HCT116 (cell line): ENCODE results near the gene COX6B2.

Experiments
- ATF3 ChIP-seq: IDR thresholded peaks from 2 replicates; pipeline ENCODE4 v1.6.1; 2012
- CBX3 ChIP-seq: IDR thresholded peaks from 2 replicates; pipeline ENCODE4 v1.6.1; 2012; ENCODE audit warnings: low read depth
- CTCF ChIP-seq, 3 experiments: fragments of 200-600 bp in 1 of 3; sonication (generic) in 1 of 3; IDR thresholded peaks in 2 of 3; conservative IDR thresholded peaks in 1 of 3; 2 replicates each; pipeline ENCODE4 v1.5.1; 2012 to 2017; ENCODE audit warnings: low read depth in 2 of 3, low read length in 2 of 3, antibody characterized with exemption in 1 of 3, borderline replicate concordance in 1 of 3, control low read depth in 1 of 3, mild to moderate bottlenecking in 1 of 3, mixed read lengths in 1 of 3, mixed run types in 1 of 3, moderate library complexity in 1 of 3; ENCODE audit not compliant: insufficient read depth in 1 of 3
- EZH2 ChIP-seq: fragments of 200-600 bp; sonication (generic); IDR thresholded peaks from 2 replicates; pipeline ENCODE4 v1.6.1; 2017; ENCODE audit warnings: antibody characterized with exemption, mixed run types
- EZH2phosphoT487 ChIP-seq: fragments of 200-600 bp; IDR thresholded peaks from 2 replicates; pipeline ENCODE4 v1.6.1; 2018; ENCODE audit warnings: antibody characterized with exemption, borderline replicate concordance
- JUND ChIP-seq: IDR thresholded peaks from 2 replicates; pipeline ENCODE4 v1.6.1; 2012
- MAX ChIP-seq: IDR thresholded peaks from 2 replicates; pipeline ENCODE4 v1.6.1; 2012
- POLR2A ChIP-seq: IDR thresholded peaks from 2 replicates; pipeline ENCODE4 v1.7.0; 2011; ENCODE audit warnings: borderline replicate concordance; ENCODE audit not compliant: insufficient read depth, insufficient read length; ENCODE audit errors: extremely low read depth
- POLR2AphosphoS5 ChIP-seq: IDR thresholded peaks from 2 replicates; pipeline ENCODE4 v1.6.1; 2011; ENCODE audit warnings: mild to moderate bottlenecking, low read depth, low read length, moderate library complexity
- RAD21 ChIP-seq: IDR thresholded peaks from 2 replicates; pipeline ENCODE4 v1.6.1; 2012; ENCODE audit warnings: low read depth, mild to moderate bottlenecking
- SIN3A ChIP-seq: IDR thresholded peaks from 2 replicates; pipeline ENCODE4 v1.6.1; 2012; ENCODE audit warnings: low read depth
- TCF7L2 ChIP-seq: IDR thresholded peaks from 2 replicates; pipeline ENCODE4 v1.7.0; 2011; ENCODE audit warnings: borderline replicate concordance, inconsistent platforms; ENCODE audit not compliant: insufficient read depth, insufficient read length; ENCODE audit errors: extremely low read depth
- ZFX ChIP-seq: fragments of 450-650 bp; IDR thresholded peaks from 2 replicates; pipeline ENCODE4 v1.6.1; 2017
- ZNF274 ChIP-seq: fragments of 200-500 bp; sonication (Bioruptor generic); IDR thresholded peaks from 2 replicates; pipeline ENCODE4 v1.6.1; 2014; ENCODE audit warnings: mild to moderate bottlenecking, low read depth, low read length, inconsistent platforms

- peak in 1 of 3 experiments; percentile 43; a peak in 2 of 6 replicates for TF ChIP-seq CTCF (IDR thresholded peaks at IDR 0.05 in 2 of 3, conservative IDR thresholded peaks at IDR 0.05 in 1 of 3; ENCODE audit: borderline replicate concordance in 1 of 3, insufficient read depth in 1 of 3, low read depth in 2 of 3, low read length in 2 of 3)
- TF ChIP-seq EZH2phosphoT487 = no peak
- no peak for TF ChIP-seq POLR2A
- TF ChIP-seq ATF3 = no peak
- no peak for TF ChIP-seq EZH2
- TF ChIP-seq TCF7L2 = no peak
- TF ChIP-seq SIN3A = no peak
- TF ChIP-seq CBX3 = no peak
- TF ChIP-seq MAX = no peak
- no peak for TF ChIP-seq ZNF274
- no peak for TF ChIP-seq POLR2AphosphoS5
- TF ChIP-seq ZFX = no peak
- no peak for TF ChIP-seq JUND
- TF ChIP-seq RAD21 = no peak
Observed at GRCh38 chr19:55340784-55341147, 13.8 kb downstream of the COX6B2 start.
